CD4-positive, alpha-beta T cell treated with Interleukin-4 for 4 hours (primary cell): ENCODE results near the gene ADSS1.

Experiments
- DNase-seq: peaks from one replicate; pipeline ENCODE4 v3.0.0-alpha.2; 2020

ADSS1 gene

DNA sequence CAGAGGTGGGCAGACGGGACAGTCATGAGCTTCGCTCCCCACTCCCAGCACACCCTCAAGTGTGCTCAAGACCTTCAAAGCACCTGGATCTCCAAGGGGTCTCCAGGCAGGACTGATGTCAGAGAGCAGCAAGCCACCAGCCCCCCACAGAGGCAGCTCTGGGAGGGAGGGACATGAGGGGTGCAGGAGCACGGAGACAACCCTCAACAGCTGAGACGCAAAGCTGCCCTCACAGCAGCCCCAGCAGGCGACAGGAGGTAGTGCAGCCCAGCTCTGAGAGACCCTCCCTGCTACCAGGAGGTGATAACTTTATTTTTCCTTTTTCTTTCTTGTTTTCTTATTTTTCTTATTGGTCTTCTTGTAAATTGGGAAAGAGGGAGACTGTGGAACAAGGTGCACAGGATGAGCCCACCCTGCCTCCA is 46.8 kb downstream of the ADSS1 start:
- no peak for DNase-seq

DNA sequence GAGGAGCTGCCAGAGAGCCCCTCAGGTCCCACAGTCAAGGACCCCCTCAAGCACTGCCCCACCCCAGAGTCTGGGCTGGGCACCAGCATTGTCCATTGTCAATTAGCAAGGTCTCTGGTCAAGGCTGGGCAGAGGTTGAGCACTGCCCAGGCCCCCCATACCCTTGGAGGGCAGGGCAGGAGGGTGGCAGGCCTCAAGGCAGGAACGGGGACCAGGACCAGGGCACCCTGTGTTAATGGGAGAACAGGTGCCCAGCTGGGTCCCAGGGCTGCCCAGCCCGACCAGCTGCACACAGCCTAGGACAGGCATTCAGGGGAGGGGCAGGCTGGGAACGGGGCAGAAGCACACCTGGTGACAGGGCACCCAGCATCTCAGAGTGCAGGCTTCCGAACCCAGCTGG is 47.3 kb downstream of the ADSS1 start:
- no peak for DNase-seq

DNA sequence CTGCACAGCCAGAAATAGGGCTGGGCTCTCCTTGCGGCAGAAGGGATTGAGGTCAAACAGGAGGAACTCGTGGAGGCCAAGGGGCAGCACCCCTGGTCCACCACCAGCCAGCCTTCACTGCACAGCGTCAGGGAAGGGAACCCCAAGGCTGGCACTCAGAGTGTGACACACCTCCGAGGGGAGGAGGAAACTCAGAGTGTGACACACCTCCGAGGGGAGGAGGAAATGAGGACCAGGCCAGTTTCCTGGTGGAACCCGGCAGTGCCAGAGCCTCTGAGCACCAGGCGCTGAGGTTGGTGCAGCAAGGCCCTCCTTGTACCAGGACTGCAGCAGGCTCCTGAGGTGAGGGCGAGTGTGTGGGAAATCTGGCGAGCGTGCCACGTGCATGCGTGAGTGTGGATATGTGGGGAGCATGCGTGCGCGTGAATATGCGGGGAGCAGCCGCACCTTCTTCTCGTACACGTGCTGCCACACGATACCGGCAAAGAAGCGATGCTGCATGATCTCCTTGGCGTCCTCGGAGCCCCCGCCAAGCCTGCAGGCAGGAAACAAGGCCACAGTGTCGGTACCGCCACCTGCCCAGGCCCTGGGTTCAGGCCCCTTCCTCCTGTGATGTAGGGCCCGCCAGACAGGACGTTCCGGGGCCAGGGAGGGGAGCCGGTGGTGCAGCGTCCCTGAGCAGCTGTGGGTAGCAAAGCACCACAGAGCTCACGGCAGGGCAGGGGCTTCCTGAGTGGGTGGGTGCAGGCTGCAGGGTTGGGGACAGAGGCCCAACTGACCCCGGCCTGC is 48.1 kb downstream of the ADSS1 start:
- DNase-seq = no peak

DNA sequence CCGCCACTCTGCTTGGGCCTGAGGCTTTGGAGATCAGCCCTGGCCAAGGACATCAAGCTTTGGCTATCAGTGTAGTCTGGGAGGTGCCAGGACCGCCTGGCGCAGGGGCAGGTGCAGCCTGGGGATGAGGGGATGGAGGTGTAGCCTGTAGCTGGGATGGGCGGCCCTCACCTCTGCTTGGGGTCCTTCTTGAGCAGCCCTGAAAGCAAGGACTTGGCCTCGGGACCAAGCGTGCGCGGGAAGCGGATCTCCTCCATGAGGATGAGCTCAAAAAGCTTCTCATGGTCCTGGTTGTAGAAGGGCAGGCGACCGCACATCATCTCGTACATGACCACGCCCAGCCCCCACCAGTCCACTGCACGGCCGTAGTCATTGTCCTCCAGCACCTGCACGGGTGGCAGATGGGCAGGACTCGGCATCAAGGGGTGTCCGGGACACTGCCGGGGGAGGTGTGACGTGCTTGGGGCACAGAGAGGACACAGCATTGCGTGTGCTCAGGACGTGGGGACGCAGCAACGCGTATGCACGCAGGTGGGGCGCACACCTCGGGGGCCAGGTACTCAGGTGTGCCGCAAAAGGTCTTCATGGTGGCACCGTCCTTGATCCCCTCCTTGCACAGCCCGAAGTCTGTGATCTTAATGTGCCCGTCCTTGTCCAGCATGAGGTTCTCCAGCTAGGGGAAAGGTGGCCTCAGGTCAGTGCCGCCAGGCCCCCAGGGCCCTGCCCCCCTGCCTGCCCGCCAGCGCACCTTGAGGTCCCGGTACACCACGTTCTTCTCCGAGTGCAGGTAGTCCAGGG is 48.9 kb downstream of the ADSS1 start:
- no peak for DNase-seq

DNA sequence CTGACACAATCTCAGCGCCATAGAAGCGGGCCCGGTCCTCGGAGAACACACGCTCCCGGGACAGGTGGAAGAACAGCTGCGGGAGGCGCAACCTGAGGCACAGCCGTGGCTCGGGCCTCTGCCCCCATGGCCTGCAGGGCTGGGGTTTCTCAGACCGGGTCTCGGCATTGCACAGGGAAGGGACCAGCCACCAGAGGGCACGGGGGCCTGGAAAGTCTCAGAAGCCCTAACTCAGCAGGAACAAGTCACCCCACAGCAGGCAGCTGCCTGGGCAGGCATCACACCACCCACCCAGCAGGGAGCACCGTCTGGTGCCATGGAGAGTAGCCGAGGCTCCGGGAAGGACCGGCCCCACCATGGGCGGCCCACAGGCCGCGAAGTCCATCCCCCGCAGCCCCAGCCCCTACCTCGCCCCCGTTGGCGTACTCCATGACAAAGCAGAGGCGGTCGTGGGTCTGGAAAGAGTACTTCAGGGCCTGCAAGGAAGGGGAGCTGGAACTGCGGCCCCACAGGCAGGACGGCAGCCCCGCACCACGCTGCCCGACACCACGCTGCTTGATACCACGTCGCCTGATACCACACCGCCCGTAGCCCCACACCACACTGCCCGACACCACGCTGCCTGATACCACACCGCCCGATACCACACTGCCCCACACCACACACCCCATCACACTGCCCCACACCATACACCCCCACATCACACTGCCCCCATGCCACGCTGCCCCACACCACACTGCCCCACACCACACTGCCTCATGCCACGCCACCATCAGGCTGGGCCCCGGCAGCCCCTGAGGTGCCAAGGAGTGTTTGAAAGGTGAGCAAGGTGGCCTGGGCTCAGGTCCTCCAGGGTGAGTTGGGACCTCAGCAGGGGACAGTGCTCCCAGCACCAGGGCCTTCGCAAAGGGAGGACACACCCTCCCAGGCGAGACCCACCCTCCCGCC is 49.8 kb downstream of the ADSS1 start:
- DNase-seq = no peak

DNA sequence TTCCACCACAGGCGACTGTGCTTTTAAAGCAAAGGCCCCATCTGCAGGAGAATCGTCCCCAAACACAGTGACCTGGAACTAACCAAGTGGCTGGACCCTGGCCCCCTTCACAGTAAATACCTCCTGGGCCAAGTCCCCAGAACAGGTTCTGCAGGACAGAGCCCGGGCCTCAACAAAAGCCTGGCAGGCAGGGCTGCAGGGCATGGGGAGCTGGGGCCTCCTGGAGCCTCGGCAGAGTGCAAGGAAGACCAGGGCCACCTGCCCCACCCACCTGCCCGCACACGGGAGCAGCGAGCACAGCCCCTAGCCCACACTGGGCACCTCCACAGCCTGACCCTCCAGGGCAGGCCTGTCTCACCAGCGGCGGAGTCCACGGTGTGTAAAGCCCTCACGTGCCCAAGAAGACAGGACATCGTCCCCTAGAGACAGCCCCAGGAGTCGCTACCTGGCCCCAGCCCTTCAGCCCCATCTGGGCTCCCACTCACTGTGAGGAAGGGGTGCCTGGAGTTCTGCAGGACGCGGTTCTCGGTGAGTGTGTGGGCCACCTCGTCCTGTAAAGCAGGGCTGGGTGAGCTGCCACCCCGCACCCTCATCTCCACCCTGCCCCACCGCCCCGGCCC is 50.5 kb downstream of the ADSS1 start:
- DNase-seq = no peak

DNA sequence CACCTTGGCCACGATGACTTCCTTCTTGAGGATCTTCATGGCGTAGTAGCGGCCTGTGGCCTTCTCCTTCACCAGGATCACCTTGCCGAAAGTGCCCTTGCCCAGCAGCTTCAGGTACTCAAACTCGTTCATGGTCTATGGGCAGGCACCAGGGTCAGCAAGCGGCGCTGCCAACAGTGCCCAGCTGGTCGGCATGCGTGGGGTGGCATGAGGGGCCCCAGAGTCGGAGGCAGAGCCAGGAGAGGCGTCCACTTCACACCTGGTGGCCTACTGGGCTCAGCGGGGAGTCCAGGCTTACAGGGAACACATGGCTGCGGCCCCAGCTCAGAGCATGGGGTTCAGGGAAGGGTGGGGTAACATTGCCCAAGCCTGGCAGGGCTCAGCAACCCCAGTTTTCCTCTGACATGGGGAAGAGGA is 51.1 kb downstream of the ADSS1 start:
- no peak for DNase-seq

DNA sequence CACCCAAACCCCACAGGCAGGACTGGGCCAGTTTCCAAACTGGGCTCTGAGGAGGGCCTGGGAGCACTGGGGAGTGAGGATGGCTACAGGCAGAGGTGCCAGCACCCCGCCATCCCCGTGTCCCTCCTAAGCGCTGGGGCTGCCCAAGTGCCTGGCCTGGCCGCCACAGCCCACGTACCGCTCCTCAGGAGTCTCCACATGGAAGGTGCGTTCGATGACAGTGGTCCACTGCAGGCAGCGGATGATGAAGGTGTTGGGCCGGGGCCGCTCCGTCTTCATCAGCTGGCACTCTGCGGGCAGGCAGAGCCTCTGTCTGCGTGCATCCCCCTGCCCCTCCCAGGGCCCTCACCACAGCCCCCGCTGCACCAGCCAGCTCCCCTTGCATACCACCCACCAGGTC is 52.5 kb downstream of the ADSS1 start:
- no peak for DNase-seq

DNA sequence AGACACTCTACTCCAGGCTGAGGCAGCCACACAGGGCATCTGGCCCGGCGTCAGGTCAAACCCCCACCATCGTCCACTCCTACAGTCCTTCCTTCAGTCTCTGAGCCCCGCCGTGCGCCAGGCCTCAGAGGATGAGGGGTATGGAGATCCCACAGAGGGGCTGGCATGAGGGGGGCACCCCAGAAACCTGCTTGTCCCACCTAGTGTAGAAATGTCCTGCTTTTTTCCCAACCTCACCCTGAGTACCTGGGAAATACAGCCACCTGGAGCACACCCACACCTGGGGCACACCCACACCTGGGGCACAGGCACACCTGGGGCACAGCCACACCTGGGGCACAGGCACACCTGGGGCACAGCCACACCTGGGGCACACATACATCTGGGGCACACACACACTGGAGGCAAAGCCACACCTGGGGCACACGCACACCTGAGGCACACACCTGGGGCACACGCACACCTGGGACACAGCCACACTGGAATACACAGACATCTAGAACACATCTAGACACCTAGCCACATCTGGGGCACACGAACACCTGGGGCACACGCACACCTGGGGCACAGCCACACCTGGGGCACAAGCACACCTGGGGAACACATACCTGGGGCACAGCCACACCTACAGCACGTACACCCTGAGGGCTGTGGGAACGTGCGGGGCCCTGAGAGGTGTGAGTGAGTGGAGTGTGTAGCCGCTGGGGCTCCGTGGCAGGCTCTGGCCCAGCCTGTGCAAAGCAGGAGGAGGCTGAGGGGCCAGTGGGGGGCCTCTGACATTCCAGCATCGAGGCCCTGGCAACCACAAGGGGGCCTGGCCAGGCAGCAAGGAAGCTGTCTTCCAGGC is 53.2 kb downstream of the ADSS1 start:
- DNase-seq = no peak

DNA sequence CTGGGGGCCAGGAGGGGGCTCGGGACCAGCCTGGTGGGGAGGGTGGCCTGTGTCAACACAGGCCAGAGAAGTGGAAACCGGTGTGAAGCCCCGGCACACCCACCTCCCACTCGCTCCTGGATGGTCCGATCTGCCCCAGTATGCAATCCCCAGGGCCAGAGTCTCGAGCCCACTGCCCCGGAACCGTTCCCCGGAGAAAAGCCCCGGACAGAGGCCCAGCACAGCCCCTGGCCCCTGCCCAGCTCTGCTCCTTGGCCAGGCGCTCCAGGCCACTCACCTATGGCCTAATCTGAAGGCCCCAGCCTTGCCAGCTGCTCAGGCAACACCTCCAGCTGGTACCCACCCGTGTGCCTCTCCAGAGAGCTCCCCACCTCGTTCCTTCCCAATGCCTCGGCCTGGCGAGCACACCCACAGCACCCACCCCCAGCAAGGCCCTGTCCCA is 53.8 kb downstream of the ADSS1 start:
- no peak for DNase-seq

DNA sequence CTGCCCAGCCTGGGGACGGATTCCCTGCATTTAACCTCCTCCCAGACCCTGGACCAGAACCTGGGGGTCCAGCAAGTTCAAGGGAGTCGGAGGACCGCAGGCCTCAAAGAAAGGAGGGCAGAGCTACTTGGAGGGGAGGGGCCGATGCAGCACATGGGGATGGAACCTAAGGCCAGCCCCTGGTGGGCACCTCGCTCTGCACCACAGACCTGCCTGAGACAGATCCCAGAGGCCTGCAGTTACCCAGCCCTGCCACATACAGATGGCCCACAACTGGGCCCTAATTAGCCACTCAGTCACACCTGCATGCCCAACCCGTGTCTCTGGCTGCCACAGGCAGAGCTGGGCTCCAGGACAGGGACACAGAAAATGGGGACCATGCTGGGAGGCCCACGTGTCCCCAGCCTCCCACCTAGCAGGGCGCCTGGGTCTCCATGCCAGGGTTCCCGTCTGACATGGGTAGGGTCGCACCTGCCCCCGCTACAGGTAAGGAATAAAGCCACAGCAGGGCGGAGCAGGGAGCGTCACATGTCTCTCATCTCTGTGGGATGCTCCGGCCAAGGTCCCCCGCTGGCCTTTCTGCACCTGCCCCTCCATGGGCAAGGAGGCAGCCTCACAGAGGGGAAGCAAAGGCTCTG is 54.8 kb downstream of the ADSS1 start:
- DNase-seq = no peak

DNA sequence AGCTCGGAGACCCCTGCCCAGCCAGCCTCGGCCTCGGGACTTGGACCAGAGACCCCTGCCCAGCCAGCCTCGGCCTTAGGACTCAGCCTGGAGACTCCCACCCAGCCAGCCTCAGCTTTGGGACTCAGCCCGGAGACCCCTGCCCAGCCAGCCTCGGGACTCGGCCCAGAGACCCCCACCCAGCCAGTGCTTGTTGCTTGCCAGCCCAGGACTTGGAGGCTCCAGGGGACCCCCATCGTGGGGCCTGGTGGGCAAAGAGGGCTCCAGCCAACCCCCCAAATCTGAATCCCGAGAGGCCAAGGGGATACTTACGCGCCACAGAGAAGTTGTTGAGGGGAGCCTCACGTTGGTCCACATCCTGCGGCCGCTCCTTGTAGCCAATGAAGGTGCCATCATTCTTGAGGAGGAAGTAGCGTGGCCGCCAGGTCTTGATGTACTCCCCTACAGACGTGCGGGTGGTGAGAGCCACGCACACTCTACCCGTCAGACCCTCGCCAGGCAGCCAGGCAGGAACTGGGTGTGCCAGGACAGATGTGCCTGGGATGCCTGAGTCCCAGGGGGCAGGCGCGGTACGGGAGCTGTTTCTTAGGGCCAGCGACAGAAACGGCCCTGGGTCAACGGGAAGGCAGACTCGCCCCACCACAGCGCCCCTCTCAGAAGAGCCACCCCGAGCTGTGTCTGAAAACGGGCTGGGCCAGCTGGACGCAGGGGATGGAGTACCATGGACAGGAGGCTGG is 55.9 kb downstream of the ADSS1 start:
- no peak for DNase-seq

DNA sequence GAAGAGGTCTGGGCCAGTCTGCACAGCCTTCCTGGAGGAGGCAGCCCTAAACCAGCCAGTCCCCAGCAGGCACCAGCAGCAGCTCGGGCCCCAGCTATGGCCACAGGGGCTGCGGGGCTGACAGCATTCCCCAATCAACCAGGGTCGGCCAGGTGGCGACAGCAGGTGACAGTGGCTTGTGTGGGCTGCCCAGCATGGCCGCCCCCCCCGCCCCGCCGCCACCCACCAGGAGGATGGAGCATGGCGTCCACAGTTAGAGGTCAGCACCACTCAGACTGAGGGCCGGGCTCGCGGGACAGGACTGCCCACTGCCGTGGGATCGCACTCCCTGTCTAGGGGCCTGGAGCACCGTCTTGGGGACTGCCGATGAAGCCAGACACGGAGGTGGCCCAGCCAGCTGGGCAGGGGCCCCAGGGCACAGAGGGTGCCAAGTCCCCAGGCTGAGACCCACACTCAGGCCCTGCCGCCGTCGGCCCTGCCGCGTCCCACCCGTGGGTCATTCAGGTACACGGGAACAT is 56.5 kb downstream of the ADSS1 start:
- no peak for DNase-seq

DNA sequence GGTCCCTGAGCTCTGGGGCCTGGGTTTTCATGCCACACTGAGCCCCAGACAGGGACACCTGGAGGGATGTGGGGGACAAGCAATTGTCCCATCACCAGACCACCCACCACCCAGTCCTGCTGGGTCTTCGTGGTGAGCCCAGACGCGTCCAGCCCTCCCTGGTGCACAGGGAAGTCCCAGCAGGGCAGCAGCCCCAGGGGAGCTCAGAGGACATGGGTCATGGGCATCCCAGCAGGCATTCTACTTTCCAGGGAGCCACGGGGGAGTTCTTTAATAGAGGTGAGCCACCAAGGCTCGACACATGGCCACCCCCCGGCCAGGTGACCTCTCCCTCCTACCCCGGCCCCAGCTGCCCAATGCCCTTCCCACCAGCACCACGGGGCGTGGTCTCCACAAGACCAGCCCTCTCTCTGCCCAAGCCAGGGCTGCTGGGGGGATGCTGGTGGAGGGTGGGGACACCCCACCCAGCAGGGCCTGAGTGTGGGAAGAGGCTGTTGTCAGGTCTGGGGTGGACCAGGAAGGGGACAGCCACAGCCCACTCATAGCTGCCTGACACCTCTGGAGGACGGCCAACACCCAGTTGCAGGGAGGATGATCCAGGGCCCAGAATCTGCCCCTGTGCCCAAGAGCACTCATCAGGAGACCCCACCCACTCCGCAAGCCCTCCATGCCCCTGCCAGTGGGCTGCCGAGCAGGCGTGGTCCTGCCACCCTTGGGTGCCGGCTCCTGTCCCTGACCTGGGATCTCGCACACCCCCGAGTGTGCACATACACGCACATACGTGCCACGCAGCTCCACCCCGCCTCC is 57.4 kb downstream of the ADSS1 start:
- DNase-seq = no peak

DNA sequence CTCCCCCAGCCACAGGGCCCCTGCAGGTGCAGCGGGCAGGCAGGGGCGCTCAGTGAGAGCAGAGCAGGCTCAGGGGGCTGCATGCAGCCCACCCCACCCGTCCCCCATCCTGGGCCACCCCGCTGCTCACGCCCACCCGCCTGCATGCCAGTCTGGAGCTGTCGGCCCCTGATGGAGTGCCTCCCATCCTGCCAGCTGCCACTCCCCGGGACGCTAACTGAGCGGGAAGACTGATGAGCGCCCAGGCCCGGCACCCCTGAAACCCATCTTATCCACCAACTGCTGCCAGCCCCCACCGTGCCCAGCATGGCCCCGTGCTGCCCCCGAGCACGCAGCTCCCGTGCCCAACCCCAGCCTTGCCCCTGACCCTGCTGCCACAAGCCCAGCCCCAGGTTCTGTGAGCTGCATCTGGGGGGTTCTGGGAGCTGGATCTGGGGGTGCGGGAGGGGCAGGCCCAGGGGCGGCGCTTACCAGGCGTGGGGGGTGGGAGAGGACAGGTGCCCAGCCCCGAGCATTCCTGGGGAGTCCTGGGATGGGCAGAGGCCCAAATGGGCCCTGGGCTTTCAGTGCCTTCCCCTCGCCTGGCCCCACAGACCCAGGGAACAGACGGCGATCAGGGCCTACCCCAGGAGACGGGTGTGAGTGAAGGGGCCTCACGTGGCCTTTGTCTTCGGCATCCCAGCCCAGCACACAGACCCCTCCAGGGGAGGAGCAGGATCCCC is 58.2 kb downstream of the ADSS1 start:
- DNase-seq = no peak

DNA sequence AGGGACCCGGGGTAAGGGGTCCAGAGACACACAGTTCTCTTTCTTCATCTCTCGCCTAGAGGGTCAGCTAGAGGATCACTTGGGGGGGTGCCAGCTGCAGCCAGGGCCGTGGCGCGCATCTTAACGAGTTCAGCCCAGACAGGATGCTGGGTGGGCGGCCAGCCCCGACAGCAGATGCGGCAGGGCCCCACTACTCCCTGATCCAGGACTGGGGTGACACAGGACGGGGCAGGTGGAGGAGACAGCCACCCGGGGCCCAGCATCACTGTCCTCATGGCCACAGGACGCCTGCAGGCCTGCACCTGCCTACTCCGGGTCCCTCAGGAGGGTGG is 58.7 kb downstream of the ADSS1 start:
- no peak for DNase-seq

DNA sequence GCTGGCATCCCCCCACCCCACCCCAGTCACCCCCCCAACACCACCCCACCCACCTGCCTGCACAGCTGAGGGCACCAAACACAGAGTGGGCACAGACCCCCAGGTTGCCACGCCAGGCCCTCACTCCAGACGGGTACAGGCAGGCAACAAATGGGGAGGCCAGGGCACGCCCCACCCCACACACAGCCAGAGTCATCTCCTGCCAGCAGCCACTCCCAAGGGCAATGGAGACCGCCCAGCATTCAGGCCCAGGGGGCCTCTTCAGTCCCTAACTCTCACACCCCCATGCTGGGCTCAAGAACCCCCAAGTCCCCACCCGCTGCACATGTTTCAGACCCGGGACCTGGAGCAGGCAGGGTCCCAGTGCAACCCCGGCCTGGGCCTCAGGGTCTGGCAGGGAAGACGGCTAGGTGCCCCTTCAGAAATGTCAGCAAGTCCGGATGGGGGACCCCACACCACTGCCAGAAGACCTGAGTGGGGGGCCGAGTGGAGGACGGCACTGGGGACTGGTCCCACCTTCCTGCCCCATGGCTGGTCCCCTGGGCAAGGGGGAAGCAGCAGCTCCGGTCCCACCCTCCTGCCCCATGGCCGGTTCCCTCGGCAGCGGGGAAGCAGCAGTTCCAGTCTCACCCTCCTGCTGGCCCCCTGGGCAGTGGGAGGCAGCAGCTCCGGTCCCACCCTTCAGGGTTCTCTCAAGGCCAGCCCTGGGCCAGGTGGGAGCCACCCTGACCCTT is 59.6 kb downstream of the ADSS1 start:
- DNase-seq = no peak

DNA sequence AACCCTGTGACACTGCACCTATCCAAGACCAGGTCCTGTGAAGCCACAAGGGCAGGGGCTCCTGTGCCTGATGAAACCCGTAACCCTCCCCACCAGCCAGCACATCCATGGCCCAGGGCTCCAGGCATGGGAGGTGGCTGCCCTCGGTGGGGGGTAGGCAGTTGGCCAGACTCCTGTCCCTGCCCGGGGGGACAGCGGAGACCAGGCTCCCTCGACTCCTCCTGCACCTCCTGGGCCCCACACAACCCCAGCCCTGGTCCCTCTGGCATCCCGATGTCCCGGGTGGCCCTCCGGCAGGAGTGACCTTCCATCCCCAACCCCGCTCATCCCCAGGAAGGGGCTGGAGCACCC is 60.2 kb downstream of the ADSS1 start:
- DNase-seq = no peak
